Activated CD8-positive, alpha-beta memory T cell treated with anti-CD3 and anti-CD28 coated beads, Interleukin-2, amount 50 U/mL, for 4 hours (primary cell): ENCODE measurements around the gene KCNQ4.

ENCODE experiments used
- DNase-seq: peaks from one replicate; pipeline ENCODE4 v3.0.0-alpha.2; 2020

KCNQ4 gene

GRCh38 chr1:40796939-40797667, 13.5 kb downstream of the KCNQ4 start:
- no peak for DNase-seq

- no peak for DNase-seq
These were observed 14.1 kb downstream of the KCNQ4 start for GRCh38 chr1:40797668-40798010.

- no peak for DNase-seq
These were observed 15.0 kb downstream of the KCNQ4 start for GRCh38 chr1:40798366-40799281.

- DNase-seq, result no peak
These were observed 15.8 kb downstream of the KCNQ4 start for GRCh38 chr1:40799351-40799867.

GRCh38 chr1:40801742-40802077, 18.1 kb downstream of the KCNQ4 start:
- no peak for DNase-seq

GRCh38 chr1:40802078-40802741, 18.6 kb downstream of the KCNQ4 start:
- peak; percentile 79 for DNase-seq

GRCh38 chr1:40802742-40803113, 19.1 kb downstream of the KCNQ4 start:
- no peak for DNase-seq

- no peak for DNase-seq
These were observed 19.9 kb downstream of the KCNQ4 start for GRCh38 chr1:40803447-40803846.

GRCh38 chr1:40803902-40804301, 20.3 kb downstream of the KCNQ4 start:
- DNase-seq, result no peak

- no peak for DNase-seq
These were observed 22.7 kb downstream of the KCNQ4 start for GRCh38 chr1:40806240-40806639.

- DNase-seq, result no peak
These were observed 23.4 kb downstream of the KCNQ4 start for GRCh38 chr1:40806731-40807695.

- DNase-seq, result no peak
These were observed 24.4 kb downstream of the KCNQ4 start for GRCh38 chr1:40808002-40808401.

GRCh38 chr1:40808444-40808843, 24.9 kb downstream of the KCNQ4 start:
- DNase-seq, result no peak

- DNase-seq, result no peak
These were observed 25.3 kb downstream of the KCNQ4 start for GRCh38 chr1:40808909-40809308.

- DNase-seq, result no peak
These were observed 27.3 kb downstream of the KCNQ4 start for GRCh38 chr1:40810927-40811326.

GRCh38 chr1:40815420-40815819, 31.8 kb downstream of the KCNQ4 start:
- no peak for DNase-seq

- DNase-seq, result no peak
These were observed 34.2 kb downstream of the KCNQ4 start for GRCh38 chr1:40817791-40818263.

GRCh38 chr1:40818264-40818961, 34.8 kb downstream of the KCNQ4 start:
- DNase-seq, result peak; percentile 81

- DNase-seq, result no peak
These were observed 35.5 kb downstream of the KCNQ4 start for GRCh38 chr1:40819101-40819500.

GRCh38 chr1:40820251-40820797, 36.7 kb downstream of the KCNQ4 start:
- no peak for DNase-seq
